GM19043 (cell line): ENCODE measurements around the gene MRPS31.

Experiments used
- ATAC-seq: cut with Tn5 transposase; IDR thresholded peaks from one replicate; pipeline ENCODE4 v1.9.1; 2021; ENCODE audit warnings: low read depth; ENCODE audit not compliant: unreplicated experiment

The MRPS31 gene

DNA sequence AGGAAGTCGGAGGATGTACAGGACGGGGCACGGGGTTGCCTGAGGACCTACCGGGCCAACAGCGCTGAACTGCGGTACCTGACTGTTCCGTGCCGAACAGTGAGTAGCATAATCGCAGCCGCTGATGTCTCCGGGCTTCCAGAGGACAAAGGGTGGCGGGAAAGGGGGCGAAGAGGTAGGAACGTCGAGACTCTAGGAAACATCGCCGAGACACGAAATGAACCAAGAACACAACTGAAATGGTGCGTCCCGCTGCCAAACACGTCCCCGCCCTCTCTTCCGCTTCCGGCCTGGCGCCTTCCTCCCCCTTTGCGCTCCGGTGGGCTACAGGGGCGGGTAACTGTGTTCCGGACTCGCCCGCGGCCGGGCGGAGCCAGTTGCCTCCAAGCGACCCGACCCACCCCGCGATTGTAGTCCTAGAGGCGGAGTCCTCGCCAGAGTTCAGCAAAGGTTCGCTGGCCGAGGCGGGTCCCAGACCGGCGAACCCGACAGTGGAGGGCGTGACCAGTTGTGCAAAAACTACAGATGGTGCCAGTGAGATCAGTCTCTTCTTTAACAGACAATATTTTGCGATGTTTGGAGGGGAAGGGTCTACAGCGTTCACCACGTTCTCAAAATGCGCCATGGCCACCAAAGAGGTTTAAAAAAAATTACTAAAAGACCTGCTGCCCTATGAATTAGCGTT is at the start of gene MRPS31:
MRPS31 (minus strand) TSS at position 257 of the 685 bp plus-strand sequence; CDS start at position 203, 54 bp downstream.
- ATAC-seq: peak; percentile 92

DNA sequence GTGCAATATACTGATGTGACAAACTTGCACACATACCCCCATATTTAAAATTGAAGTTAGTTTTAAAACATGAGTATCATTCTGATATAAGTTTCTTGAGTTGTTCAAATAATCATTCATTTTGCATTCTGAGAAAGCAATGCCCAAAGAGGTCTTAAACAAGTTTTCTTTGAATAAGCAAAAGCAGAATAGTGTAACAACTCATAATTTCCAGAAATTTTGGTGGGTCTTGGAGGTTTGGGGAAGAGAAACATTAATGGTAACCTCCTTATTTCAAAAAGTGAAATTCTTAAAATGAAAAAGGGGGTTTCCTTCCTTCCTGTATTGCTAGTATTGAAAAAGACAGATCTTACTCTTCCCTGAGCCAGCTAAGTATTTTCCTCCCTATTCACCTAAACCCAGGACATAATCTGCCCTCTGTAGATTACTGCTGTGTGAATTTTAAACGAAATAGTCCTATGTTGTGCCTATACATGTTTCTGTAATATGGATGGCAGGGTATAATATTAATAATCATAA is 48.9 kb upstream of the MRPS31 start:
- ATAC-seq: no peak

DNA sequence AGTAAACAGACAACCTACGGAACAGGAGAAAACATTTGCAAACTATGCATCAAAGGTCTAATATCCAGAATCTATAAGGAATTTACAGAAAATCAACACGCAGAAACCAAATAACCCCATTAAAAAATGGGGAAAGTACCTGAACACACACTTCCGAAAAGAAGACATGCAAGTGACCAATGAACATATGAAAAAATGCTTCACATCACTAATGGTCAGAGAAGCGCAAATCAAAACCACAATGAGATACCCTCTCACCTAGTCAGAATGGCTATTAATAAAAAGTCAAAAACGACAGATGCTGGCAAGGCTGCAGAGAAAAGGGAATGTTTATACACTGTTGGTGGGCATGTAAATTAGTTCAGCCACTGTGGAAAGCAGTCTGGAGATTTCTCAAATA is 47.9 kb upstream of the MRPS31 start:
- no peak for ATAC-seq

DNA sequence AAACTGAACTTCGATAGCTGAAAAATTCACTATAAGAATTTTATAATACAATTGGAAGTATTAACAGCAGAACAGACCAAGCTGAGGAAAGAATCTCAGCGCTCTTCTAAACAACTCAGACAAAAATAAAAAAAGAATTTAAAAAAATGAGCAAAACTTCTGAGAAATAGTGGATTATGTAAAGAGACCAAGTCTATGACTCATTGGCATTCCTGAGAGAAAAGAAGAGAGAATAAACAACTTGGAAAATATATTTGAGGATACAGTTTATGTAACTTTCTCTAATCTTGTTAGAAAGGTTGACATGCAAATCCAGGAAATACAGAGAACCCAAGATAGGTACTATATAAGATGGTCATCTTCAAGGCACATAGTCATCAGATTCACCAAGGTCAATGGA is 43.8 kb upstream of the MRPS31 start:
- ATAC-seq: no peak

DNA sequence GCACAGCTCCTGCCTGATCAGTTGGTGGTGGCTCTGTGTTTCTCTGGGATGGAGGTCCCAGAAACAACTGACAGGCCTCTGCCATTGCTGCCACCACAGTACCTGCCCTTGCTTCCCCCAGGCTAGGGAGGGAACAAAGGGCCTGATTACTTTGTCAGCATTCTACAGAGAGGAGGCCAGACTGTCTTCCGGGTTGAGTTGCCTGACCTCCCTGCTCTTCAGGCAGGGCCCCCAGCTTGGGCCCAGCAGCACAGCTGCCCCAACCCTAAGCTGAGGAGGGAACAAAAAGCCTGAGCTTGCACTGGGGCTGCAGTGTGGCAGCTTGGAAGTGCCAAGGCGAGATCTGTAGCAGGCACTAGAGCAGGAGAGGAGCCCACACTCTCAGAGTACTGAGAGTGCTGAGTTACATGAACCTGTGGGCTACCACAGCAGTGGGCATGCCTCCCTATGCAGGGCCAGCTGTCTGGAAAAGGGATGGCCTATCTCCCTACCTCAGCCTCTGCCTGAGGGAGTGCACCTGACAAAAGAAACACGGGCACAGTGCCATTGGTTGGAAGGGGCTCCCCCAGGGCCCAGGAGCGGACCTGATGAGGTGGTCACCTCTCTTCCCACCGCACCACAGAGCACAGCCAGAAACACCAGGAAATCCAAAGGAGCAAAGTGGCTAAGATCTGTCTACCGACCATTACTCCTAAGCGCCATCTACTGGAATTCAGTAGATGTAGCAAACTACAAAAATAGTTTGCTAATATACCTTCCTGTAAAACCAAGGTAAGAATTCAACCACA is 42.9 kb upstream of the MRPS31 start:
- ATAC-seq: no peak

DNA sequence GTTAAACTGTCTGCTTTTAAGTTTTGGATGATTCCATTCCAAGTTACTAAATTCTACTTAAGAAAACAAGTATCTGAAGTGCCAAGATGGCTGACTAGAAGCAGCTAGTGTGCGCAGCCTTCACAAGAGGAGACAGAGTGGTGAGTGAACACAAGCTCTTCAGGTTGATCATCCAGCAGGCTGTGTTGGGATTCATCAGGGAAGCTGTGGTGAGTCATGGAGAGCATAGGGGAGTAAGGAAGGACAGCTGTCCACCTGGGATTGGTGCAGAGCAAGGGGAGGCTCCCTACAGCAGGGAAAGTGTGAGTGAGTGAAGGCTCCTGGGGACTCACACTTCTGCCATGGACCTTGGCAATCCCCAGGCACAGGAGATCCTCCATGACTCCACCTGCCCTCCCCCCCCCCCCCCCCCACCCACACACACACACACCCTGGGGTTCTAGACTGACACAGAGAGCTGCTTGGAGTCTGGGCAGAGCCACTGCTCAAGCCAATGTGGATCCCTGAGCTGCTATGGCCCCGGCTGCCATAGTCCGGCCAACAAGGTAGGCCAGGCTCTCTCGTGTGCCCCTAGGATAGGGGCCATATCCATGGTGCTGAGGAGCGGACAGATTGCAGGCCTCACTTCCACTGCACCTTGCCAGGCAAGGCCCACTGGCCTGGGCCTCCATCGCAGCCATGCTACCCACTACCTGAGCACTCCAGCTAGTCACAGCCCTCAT is 41.9 kb upstream of the MRPS31 start:
- no peak for ATAC-seq

DNA sequence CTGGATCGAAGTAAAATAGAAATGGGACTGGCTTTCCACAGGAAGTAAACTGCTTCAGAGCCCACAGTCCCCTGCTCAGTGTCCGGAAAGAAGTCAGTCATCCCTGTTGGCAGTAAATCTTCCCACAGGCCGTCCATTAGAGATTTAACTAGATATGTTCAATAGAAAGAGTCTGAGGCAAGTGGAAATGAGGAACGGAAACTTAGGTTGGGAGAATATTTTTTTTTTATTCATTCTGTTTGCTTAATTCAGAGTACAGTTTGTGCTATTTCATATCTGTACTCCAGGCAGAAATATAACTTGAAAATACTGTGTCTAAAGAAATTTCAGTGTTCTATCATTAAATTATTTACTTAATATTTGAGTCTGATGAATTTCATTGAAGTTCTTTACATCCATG is 41.1 kb upstream of the MRPS31 start:
- no peak for ATAC-seq

DNA sequence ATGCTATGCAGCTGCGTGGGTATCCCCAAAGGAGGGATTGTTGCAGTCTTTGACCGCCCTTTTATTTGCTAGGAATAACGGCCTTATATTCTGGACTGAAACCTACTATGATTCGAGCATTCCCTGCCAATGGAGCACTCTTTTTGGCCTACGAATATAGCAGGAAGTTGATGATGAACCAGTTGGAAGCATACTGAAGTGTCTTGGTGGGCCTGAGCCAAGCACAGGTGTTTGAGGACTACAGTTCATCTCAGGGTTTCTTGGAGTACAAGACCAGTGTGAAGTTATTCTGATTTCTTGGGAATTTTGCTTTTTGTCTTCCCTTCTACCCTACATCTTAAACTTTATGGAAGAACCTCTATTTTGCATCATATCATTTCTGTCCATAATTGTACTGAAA is 38.5 kb upstream of the MRPS31 start:
- ATAC-seq: no peak

DNA sequence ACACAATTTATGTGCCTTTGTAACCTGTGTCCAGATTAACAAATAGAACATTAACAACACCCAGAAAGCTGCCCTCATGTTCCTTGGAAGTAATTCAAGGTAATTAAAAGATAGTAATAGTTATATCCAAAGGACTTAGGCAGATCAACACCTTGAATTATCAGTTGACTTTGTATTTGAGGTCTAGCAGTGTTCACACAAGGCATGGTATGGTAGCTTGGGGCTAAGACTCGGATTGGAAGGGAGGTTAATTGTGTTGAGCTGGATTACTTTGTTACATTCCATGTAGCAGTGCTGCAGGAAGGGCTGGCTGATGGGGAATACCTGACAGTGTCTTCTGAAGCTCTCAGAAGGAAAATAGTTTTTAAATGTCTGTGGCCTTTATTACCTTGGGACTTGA is 35.3 kb upstream of the MRPS31 start:
- no peak for ATAC-seq

DNA sequence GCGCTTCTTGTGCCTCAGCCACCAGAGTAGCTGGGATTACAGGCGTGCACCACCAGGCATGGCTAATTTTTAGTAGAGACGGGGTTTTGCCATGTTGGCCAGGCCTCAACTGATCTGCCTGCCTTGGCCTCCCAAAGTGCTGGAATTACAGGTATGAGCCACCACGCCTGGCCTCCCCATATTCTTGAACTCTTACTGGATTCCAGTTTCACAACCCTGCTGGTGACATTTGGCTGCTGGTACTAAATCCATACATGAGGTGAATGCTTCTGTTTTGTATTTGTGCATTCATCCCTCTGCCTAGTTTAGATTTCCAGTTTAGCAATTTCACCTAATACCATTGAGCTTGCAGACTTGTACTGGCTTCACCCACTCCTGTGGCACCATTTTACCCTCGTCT is 32.3 kb upstream of the MRPS31 start:
- ATAC-seq: no peak

DNA sequence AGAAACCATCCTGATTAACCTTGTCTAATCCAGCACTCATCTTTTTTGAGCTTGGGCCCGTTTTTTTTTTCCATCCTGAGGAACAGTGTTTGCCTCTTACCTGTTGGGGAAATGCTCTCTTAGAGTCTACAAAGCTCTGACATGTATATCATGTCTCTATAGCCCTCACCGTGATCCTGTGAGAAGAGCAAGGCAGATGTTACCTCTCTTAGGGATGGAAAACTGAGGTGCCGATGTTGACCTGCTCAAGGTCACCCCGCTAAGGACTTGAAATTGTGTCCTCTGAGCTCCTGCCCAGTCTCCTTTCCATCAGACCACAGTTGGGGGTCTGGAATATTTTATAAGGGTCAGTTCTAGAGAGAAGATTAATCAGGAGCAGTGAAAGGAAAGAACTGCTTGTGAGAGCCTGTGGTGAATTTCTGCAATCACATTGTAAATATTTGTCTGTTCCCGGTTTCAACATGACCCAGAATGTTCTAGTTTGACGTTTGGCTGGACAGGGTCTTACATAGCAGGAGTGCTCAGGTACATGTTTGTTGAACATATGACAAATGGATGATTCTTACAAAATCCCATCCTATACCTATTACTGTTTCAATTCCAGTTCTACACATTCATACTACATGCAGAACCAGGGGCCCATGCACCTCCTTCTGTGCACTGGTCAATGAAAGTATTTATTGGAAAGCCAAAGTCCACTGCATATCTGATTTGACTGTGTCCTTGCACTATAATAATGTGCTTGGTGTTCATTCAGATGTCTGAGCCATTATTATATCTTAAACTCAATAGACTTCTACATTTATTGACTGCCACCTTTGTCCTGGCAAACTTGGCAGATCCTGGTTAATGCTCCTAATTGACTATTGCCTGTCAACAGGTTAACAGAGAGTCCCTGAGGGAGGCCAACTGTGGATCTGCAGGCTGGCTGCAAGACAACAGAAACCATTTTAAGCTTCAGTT is 30.5 kb upstream of the MRPS31 start:
- ATAC-seq: no peak

DNA sequence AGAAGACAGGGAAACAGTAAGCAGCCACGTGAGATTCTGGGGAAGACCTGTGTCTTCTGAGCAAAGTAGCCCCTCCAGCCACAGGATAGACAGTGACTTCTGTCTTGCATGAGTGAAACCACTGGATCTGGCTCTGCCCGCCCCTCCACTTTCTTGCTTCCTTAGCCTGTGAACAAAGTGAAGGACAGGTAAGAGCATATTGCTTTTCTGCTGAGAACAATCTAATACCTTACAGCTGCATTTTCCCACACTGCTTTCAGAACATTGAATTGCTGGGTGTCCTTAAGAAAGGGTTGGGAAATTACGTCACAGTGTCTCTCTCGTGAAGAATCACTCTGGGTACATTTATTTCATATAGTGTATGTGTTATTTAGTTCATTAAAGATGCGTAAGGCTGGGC is 29.6 kb upstream of the MRPS31 start:
- ATAC-seq: no peak

DNA sequence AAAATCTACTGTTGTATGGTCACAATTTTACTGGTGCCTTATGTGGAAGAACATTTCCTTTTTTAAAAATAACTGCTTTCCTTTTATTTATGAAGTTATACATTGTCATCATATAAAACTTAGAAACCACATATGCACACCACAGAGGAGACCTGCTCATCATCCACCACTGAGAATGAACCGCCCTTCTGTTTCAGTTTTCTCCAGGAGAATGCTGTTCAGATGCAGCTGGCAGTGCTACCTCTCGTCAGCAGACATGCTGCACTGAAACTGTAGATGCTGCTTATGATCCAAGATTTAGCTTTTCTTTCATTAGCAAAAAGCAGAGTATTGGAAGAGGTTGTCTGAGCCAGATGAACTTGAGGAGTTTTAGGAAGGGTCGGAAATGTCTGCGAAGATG is 28.5 kb upstream of the MRPS31 start:
- ATAC-seq: no peak

DNA sequence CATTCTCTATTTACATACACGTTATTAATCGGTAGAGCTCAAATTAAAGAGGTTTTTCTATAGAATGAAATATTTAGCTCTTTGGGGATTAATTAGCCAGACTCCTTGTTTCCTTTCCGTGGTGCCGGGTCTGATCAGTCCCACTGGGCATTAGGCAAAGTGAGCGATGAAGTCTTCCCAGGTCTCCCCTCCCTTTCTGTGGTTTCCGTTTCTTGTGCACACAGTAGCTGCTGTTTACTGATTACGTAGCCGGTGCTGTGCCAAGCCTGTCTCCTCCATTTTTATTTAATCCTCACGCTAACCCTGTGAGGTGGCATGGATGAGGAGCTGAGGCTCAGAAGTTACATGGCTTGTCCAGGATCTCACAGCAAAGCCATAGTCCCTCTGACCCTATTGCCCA is 27.4 kb upstream of the MRPS31 start:
- no peak for ATAC-seq

DNA sequence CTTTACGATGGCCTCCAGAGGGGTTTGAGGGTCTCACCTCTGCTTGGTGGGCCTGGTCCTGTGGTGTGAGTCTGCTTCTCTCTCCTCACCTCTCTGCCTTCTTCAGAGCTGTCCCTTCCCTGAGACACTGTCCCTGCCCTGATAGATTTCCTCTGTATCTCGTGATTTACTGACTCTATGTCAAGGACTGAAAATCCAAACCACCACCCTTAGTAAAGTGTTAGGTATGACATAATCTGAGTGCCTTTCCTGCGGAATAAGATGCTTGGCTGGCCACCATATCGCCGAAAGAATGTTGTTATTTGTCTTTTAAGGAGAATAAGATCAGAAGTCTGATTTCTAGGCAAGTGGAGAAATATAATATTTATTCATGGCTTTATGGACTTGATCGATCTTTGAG is 25.7 kb upstream of the MRPS31 start:
- ATAC-seq: no peak

DNA sequence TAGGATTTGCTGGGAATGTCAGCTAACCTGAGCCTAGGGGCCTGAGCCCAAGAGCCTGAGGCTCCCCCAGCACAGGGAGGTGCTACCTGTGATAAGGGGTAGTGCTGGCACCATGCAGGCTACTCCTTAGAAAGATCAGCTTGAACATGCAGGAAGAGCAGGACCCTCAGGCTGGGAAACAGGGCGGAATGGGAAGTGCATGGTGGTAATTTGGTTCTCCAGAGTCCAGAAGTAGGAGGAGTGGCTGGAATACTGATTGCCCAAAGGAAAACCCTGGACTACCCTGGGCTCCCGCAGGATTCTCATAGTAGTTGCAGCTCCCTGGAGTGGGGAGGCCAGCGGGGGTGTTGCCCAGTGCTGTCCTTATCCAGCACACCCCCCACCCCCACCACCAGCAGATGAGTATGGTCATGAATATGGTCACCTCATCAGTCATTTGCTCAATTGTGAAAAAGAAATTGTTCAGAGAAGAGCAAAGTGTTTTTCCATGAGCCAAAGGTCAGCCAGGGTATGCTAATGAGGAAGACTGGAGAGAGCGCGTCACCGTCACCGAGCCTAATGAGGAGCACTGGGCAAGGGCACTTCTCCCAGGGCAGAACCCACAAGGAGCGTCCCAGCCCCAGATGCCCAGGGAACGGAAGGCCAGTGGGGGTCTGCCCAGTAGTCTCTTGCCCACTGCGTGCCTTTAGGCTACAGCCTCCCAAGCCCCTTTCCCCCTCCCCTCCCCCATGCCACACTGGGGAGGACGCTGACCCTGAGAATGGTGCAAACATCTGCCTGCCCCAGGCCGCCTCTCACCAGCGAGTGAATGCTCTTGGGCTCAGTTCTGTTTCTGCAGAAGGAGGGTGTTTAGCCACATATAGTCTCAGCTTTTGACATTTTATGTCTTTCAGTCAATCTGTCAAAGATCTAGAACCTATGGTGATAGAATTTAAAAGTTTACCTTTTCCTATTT is 23.7 kb upstream of the MRPS31 start:
- no peak for ATAC-seq

DNA sequence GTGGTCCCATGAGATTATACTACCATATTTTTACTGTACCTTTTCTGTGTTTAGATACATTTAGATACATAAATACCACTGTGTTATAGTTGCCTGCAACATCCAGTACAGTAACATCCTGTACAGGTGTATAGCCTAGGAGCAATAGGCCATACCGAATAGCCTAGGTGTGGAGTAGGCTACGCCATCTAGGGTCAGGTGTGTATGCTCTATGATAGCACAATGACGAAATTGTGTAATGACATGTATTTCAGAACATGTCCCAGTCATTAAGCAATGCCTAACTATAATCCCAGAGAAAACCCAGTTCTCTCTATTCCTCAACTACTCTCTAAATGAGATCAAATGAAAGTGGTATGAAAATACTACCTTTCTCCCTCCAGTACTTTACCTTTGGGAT is 22.3 kb upstream of the MRPS31 start:
- no peak for ATAC-seq

DNA sequence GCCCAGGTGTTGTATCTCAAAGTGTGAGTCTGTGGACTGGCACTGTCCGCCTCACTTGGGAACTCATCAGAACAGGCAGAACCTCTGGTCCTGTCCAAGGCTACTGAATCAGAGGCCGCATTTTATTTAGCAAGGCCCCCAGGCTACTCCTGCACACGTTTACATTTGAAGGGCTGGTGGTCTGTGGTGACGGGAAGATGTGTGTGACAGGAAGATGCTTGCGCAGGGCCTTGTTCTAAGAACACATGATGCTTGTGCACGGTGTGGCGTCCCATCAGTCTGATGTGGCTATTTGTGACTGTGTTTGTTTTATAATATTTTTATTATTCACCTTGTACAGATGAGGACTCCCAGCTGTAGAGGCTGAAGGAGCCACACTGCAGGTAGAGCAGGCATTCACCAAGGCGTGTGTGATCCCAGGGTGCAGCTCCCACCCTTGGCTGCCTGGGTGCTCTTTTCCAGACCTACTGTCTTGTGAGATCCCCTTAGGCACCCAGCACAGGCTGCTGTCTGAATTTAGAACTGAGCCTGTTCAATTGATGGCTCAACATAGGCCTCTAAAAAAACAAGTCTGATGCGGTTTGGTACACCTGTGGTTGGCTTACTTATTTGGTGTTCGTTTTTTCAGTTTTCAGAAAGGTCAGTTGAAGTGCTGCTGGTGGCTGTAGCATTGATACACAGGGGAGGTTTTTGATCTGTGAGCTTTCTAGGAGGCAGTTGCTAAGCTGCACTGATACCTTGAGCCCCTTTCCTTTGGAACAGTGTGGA is 21.5 kb upstream of the MRPS31 start:
- peak; percentile 42 for ATAC-seq
